ENCODE data around the gene ENKD1.

ENKD1 gene

GRCh38 chr16:67675579-67675935 lies 9.0 kb upstream of the ENKD1 start:
- DNase-seq (ENCODE audit: low read depth in 2 of 2), result no peak
- no peak overlapping the region for H3K4me3 ChIP-seq (replicated peaks in 1 of 2; ENCODE audit: low read depth in 2 of 2, low read length in 2 of 2)
- TF ChIP-seq CTCF (IDR thresholded peaks at IDR 0.05; ENCODE audit: low read depth, low read length), result no peak

DNA sequence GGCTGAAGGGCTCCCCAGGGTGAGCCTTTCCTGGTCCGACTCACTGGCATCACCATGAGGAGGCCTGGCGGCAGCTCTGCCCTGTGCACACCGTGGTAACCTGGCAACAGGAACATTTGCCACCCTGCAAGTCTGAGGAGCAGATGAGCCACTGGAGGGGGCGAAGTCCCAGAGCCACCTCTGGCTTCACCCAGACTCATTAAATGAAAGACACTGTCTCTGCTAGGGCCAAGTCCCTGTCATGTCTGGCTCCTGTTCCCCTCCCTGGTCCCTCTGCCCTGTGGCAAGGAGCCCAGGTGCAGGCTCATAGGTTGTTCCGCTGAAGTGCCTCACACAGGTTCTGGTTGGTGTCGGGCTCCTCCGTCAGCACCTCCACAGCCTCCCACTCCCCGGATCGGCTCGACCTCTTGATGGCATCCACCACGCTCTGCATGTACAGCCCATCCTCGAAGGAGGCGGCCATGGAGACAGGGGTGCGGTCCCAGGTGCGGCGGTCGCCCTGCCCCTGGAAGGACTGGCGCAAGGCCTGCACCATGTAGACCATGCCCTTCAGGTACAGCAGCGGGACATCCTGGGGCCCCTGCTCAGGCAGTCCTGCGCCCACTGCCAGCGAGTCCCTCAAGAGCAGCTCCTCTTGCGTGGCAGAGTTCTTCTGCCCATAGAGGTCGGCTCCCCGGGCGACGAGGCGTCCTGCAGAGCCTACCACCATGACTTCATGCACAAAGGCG lies 8.5 kb upstream of the ENKD1 start:
- TF ChIP-seq CTCF (IDR thresholded peaks at IDR 0.05; ENCODE audit: low read depth, low read length), result no peak
- no peak overlapping the region for H3K4me3 ChIP-seq (replicated peaks in 1 of 2; ENCODE audit: low read depth in 2 of 2, low read length in 2 of 2)
- no peak for DNase-seq (ENCODE audit: low read depth in 2 of 2)

GRCh38 chr16:67673712-67674580 lies 7.4 kb upstream of the ENKD1 start:
- peak; percentile 39 to 88 for DNase-seq (ENCODE audit: low read depth in 2 of 2)
- no peak overlapping the region for H3K4me3 ChIP-seq (replicated peaks in 1 of 2; ENCODE audit: low read depth in 2 of 2, low read length in 2 of 2)
- no peak for TF ChIP-seq CTCF (IDR thresholded peaks at IDR 0.05; ENCODE audit: low read depth, low read length)

GRCh38 chr16:67672739-67673662 lies 6.5 kb upstream of the ENKD1 start:
- DNase-seq (ENCODE audit: low read depth in 2 of 2), result peak; percentile 80 to 84
- peak; percentile 85 for TF ChIP-seq CTCF (IDR thresholded peaks at IDR 0.05; ENCODE audit: low read depth, low read length)
- H3K4me3 ChIP-seq (replicated peaks in 1 of 2; ENCODE audit: low read depth in 2 of 2, low read length in 2 of 2), result no peak overlapping the region

DNA sequence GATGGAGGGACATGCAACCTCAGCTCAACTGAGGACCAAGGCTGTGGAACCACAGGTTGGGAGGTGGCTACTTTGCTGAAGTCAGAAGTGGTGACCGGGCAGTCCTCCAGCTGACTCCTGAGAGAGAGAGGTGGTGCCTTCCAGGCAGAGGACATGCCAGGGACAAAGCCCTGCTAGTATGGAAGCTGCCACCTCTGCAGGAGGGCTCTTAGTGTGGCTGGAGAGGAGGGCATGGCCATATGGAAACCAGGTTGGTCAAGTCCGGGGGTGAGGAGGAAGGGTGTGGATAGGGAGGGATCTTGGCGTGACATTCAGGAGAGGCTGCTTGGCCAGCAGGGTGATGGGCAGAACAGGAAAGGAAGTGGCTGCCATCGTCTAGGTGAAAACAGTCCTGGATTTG lies 5.8 kb upstream of the ENKD1 start:
- H3K4me3 ChIP-seq (replicated peaks in 1 of 2; ENCODE audit: low read depth in 2 of 2, low read length in 2 of 2), result no peak overlapping the region
- no peak for TF ChIP-seq CTCF (IDR thresholded peaks at IDR 0.05; ENCODE audit: low read depth, low read length)
- no peak for DNase-seq (ENCODE audit: low read depth in 2 of 2)

DNA sequence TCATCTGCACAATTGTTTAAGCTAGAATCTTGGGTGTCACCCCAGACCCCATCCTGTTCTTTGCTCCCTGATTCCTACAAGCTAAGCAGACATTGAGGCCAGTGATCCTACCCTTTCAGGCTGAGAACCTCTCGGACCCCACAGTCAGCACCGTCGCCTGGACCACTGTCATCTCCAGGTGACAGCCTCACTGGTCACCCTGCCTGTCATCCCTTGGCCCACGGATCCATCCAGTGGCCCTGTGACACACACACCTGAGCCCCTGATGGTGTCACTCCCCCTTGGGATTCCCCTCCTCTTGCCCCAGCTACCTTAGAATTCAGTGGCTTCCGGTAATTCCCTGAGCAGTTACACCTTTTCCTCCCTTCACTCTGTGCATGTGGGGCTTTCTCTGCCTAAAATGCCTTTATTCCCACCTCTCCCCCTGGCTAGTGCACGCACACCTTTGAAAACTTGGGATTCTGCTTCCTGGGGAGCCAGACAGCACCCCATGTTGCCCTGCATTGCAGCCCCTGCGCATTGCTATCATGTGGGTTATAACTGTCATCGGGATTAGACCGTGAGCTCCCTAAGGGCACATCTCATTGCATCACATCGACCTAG lies 3.0 kb upstream of the ENKD1 start:
- H3K4me3 ChIP-seq (replicated peaks in 1 of 2; ENCODE audit: low read depth in 2 of 2, low read length in 2 of 2), result no peak overlapping the region
- no peak for TF ChIP-seq CTCF (IDR thresholded peaks at IDR 0.05; ENCODE audit: low read depth, low read length)
- no peak for DNase-seq (ENCODE audit: low read depth in 2 of 2)

All from cardiac fibroblast (primary cell).